SK-N-MC (cell line): ENCODE data around the gene PARD6B.

Experiments
- DNase-seq: peaks from one replicate; pipeline ENCODE4 v3.0.0-alpha.2; 2011; ENCODE audit warnings: low read depth, low spot score
- H3K27ac ChIP-seq: fragments of 200-600 bp; sonication (generic); 2 replicates; pipeline ENCODE4 v1.5.1; 2016; ENCODE audit warnings: mixed run types
- H3K36me3 ChIP-seq: fragments of 200-600 bp; sonication (generic); 2 replicates; pipeline ENCODE4 v1.6.1; 2017; ENCODE audit warnings: antibody characterized with exemption, low read length, mixed read lengths; ENCODE audit not compliant: insufficient read depth
- H3K4me3 ChIP-seq: fragments of 200-600 bp; sonication (generic); 2 replicates; pipeline ENCODE4 v1.5.1; 2016
- H3K9ac ChIP-seq: fragments of 200-600 bp; sonication (generic); 2 replicates; pipeline ENCODE4 v1.8.0; 2017; ENCODE audit warnings: mixed run types, mixed read lengths; ENCODE audit not compliant: insufficient read length
- H3K9me3 ChIP-seq: fragments of 200-600 bp; sonication (generic); 2 replicates; pipeline ENCODE4 v1.6.1; 2017; ENCODE audit warnings: low read depth, mild to moderate bottlenecking, antibody characterized with exemption, low read length, moderate library complexity, mixed read lengths
- EZH2 ChIP-seq: fragments of 200-600 bp; sonication (generic); IDR thresholded peaks from one replicate; pipeline ENCODE4 v1.6.1; 2017; ENCODE audit warnings: antibody characterized with exemption
- FOXP2 ChIP-seq: optimal IDR thresholded peaks from 2 replicates; pipeline ENCODE3; 2011; ENCODE audit warnings: mild to moderate bottlenecking, moderate library complexity; ENCODE audit not compliant: insufficient read depth; ENCODE audit errors: extremely low read length, control extremely low read depth
- POLR2AphosphoS5 ChIP-seq: IDR thresholded peaks from 2 replicates; pipeline ENCODE4 v1.6.1; 2012; ENCODE audit warnings: mild to moderate bottlenecking, low read depth, low read length, borderline replicate concordance

Gene PARD6B

DNA sequence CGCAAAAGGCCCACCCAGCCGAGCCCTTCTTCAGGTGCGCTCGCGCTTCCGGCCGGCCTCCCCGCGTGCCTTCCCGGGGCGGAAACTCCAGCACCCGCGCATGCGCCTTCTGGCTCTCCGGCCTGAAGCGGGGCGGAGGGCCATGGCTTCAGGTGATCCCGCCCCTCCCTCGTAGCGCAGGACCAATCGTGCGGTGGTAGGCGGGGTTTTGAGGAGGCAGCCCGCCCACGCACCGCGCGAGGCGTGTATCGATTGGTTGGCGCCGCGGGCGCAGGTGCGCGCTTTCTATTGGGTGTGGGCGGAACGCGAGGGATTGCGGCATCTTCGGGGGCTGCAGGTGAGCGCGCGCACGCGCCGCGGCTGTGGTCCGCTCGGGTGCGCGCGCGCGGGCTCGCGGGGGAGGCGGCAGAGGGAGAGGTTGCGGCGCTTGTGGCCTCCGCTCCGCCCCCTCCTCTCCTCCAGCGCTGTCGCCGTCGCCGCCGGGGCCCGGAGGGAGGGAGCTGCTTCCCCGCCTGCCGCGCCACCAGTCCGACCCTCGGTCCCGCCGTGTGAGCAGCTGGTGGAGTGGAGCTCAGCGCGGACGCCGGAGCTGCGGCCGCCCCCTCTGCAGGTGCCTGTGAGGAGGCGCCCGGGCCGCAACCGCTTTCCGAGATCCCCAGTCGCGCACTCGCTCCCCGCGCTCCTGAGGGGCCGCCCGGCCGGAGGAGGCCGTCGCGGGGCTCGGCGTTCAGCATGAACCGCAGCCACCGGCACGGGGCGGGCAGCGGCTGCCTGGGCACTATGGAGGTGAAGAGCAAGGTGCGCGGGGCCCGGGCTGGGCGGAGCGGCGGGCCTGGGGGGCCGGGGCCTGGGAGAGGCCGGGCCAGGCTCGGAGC, at the start of gene PARD6B:
TSS of gene PARD6B (plus strand) at position 526 of the 875 bp plus-strand sequence. CDS start at position 733, 207 bp downstream.
- H3K4me3 ChIP-seq: peak within 1 kb of the TSS; percentile 85
- TF ChIP-seq FOXP2 (peak; percentile 70), EZH2 (no peak), POLR2AphosphoS5 (peak; percentile 81)
- H3K27ac ChIP-seq: no peak within 1 kb of the TSS

DNA sequence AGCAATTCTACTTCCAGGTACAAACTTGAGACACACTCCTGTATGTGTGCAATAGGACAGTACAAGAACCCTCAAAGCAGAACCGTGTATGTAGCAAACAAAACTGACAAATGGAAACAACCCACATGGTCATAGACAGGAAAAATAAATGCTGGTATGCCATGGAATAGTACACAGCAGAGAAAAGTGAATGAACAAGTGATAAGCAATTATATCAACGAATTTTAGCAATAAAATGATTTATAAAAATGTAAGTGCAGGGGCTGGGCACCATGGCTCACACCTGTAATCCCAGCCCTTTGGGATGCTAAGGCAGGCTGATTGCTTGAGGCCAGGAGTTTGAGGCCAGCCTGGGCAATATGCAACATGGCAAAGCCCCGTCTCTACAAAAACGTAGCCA, 49.3 kb upstream of the PARD6B start:
- Histone ChIP-seq H3K9me3 (no peaks in the 10 kb centered on the region), H3K36me3 (no peaks in the 10 kb centered on the region)
- TF ChIP-seq POLR2AphosphoS5: no peak
- no peak for TF ChIP-seq FOXP2
- no peak for TF ChIP-seq EZH2

More for the DNA sequence above, at the start of gene PARD6B:
- H3K9ac ChIP-seq: peak within 1 kb of the TSS; percentile 76
- no peaks in the 10 kb centered on the region for H3K36me3 ChIP-seq
- DNase-seq: peak; percentile 90
- no peaks in the 10 kb centered on the region for H3K9me3 ChIP-seq

GRCh38 chr20:50682947-50683530, 48.3 kb upstream of the PARD6B start:
- no peaks in the 10 kb centered on the region for H3K9me3 ChIP-seq
- H3K36me3 ChIP-seq: no peaks in the 10 kb centered on the region
- TF ChIP-seq POLR2AphosphoS5 (no peak), FOXP2 (no peak), EZH2 (no peak)
- no peak overlapping the region for H3K4me3 ChIP-seq
- no peak overlapping the region for H3K9ac ChIP-seq
- 0 out of 2 replicates have a peak overlapping the region, but pooled peaks have one; percentile 25 for H3K27ac ChIP-seq
- DNase-seq: no peak

More for the DNA sequence above, 49.3 kb upstream of the PARD6B start:
- Histone ChIP-seq H3K27ac (no peak overlapping the region), H3K9ac (no peak overlapping the region), H3K4me3 (no peak overlapping the region)
- no peak for DNase-seq

GRCh38 chr20:50683570-50683969, 47.8 kb upstream of the PARD6B start:
- H3K4me3 ChIP-seq: no peak overlapping the region
- no peaks in the 10 kb centered on the region for H3K36me3 ChIP-seq
- no peak for DNase-seq
- no peak overlapping the region for H3K9ac ChIP-seq
- TF ChIP-seq EZH2: no peak
- no peak for TF ChIP-seq POLR2AphosphoS5
- no peak for TF ChIP-seq FOXP2
- no peak overlapping the region for H3K27ac ChIP-seq
- H3K9me3 ChIP-seq: no peaks in the 10 kb centered on the region

GRCh38 chr20:50686821-50687220, 44.6 kb upstream of the PARD6B start:
- no peak for DNase-seq
- TF ChIP-seq EZH2 (no peak), FOXP2 (no peak), POLR2AphosphoS5 (no peak)
- Histone ChIP-seq H3K27ac (peak overlapping the region; percentile 77), H3K9me3 (no peaks in the 10 kb centered on the region), H3K36me3 (no peaks in the 10 kb centered on the region), H3K4me3 (no peak overlapping the region), H3K9ac (no peak overlapping the region)

- peak overlapping the region; percentile 51 for H3K27ac ChIP-seq
- no peak for DNase-seq
- no peak overlapping the region for H3K4me3 ChIP-seq
- no peak overlapping the region for H3K9ac ChIP-seq
- no peak for TF ChIP-seq EZH2
- TF ChIP-seq POLR2AphosphoS5: no peak
- H3K36me3 ChIP-seq: no peaks in the 10 kb centered on the region
- no peaks in the 10 kb centered on the region for H3K9me3 ChIP-seq
These were observed 43.0 kb upstream of the PARD6B start for GRCh38 chr20:50688256-50688975.

DNA sequence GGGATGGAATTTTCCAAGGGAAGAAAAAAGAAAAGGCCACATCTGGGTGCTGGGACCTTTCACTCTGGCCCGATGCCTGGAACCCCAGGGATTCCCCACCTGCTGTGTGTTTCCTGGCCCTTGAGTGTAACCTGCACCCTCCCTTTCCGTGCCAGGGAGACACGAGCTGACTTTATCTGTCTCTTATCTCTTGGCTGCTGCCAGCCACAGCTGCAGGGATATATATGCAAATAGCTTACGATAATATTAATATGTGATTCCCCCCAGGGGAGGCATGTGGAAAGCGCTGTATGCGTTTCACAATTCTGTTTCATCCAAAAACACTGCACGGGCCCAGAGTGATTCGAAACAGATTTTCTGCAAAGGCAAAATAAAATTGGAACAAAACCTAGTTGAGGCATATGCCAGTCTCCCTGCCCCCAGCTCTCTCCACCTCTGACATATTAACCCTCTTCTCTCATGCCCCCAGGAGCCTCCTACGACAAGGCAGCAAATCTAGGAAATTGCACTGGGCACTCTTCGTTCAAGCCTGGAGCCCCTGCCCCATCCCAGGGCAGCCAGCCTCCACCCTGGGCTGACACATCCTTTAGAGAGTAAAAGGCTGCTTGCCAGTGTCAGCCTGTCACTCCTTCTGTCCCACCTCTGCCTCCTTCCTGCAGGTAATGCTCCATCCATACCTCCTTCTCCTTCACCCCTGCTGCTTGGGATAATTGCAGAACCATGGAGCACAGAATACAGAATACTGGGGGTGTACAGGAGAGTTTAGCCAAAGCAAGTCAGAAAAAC, 41.3 kb upstream of the PARD6B start:
- DNase-seq: peak; percentile 97
- no peak overlapping the region for H3K9ac ChIP-seq
- H3K4me3 ChIP-seq: peak overlapping the region; percentile 86
- TF ChIP-seq FOXP2: no peak
- TF ChIP-seq POLR2AphosphoS5: peak; percentile 64; the same call in 1 of the 2 replicates
- TF ChIP-seq EZH2: no peak
- peak overlapping the region; percentile 82 for H3K27ac ChIP-seq
- H3K9me3 ChIP-seq: no peaks in the 10 kb centered on the region
- H3K36me3 ChIP-seq: no peaks in the 10 kb centered on the region
